ENCODE data around the gene ACBD5.

Gene ACBD5, protein sequence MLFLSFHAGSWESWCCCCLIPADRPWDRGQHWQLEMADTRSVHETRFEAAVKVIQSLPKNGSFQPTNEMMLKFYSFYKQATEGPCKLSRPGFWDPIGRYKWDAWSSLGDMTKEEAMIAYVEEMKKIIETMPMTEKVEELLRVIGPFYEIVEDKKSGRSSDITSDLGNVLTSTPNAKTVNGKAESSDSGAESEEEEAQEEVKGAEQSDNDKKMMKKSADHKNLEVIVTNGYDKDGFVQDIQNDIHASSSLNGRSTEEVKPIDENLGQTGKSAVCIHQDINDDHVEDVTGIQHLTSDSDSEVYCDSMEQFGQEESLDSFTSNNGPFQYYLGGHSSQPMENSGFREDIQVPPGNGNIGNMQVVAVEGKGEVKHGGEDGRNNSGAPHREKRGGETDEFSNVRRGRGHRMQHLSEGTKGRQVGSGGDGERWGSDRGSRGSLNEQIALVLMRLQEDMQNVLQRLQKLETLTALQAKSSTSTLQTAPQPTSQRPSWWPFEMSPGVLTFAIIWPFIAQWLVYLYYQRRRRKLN

DNA sequence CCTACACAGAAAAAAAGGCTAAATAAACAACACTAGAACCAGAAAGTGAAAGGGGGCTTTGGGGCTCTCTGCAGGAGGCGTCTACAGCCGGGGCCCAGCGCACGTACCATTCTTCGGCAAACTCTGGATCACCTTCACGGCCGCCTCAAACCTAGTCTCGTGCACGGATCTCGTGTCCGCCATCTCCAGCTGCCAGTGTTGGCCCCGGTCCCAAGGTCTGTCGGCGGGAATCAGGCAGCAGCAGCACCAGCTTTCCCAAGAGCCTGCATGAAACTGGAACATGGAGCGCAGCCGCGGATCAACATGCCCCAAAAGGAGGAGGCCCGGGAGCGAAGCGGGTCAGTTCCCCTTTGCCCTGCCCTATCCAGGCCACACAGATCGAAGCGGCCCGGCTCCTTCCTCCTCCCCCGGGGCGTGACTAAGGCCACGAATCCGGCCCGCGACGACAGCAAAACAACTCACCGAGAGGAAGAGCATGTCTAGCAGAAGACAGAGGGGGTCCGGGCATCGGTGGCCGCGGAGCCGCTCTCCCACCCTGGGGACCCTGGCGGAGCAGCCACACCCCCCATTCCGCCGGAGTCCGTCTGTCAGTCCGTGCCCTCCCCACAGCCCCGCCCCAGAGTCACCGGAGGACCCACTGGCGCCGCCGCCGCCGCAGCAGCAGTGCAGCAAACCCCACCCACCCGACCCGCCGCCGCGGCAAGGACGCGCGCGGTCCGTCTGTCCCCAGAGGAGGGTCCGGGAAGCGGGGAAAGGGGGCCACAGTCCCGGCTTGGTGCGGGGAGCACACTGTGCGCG is at the start of gene ACBD5:
Gene ACBD5 (minus strand): TSS at position 586 of the 798 bp plus-strand sequence. CDS start 109 bp downstream, at position 477.
- TF ChIP-seq GATA2 (IDR thresholded peaks at IDR 0.05; ENCODE audit: low read depth, low read length) (no peak), GATA3 (IDR thresholded peaks at IDR 0.05; ENCODE audit: low read depth, low read length) (no peak)

DNA sequence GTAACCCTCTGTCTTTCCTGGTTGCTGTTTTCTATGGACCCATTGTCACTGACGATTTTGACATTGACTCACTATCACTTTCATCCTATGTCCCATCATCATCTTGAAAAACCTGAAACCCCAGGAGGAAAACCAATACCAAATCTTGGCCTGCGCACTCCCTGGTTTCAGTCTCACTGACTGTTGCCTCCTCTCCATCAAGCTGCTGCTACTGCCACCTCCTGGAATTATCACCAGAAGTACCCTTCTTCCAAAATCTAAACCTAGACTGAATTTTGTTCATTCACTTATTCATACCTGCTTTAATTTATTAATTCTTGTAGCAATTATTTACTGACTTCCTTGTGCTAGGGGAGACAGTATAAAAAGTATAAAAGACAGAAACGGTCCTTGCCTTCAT is 44.5 kb upstream of the ACBD5 start:
- TF ChIP-seq GATA3 (IDR thresholded peaks at IDR 0.05; ENCODE audit: low read depth, low read length) (no peak), GATA2 (IDR thresholded peaks at IDR 0.05; ENCODE audit: low read depth, low read length) (no peak)

DNA sequence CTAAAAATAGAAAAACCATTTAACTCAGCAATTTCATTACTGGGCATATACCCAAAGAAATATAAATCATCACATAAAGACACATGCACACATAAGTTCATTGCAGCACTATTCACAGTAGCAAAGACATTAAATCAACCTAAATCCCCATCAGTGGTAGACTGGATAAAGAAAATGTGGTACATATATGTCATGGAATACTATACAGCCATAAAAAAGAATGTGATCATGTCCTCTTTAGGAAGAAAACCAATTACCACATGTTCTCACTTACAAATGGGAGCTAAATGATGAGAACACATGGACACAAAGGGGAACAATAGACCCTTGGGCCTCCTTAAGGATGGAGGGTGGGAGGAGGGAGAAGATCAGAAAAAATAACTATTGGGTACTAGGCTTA is 36.0 kb upstream of the ACBD5 start:
- TF ChIP-seq GATA3 (IDR thresholded peaks at IDR 0.05; ENCODE audit: low read depth, low read length) = no peak
- no peak for TF ChIP-seq GATA2 (IDR thresholded peaks at IDR 0.05; ENCODE audit: low read depth, low read length)

DNA sequence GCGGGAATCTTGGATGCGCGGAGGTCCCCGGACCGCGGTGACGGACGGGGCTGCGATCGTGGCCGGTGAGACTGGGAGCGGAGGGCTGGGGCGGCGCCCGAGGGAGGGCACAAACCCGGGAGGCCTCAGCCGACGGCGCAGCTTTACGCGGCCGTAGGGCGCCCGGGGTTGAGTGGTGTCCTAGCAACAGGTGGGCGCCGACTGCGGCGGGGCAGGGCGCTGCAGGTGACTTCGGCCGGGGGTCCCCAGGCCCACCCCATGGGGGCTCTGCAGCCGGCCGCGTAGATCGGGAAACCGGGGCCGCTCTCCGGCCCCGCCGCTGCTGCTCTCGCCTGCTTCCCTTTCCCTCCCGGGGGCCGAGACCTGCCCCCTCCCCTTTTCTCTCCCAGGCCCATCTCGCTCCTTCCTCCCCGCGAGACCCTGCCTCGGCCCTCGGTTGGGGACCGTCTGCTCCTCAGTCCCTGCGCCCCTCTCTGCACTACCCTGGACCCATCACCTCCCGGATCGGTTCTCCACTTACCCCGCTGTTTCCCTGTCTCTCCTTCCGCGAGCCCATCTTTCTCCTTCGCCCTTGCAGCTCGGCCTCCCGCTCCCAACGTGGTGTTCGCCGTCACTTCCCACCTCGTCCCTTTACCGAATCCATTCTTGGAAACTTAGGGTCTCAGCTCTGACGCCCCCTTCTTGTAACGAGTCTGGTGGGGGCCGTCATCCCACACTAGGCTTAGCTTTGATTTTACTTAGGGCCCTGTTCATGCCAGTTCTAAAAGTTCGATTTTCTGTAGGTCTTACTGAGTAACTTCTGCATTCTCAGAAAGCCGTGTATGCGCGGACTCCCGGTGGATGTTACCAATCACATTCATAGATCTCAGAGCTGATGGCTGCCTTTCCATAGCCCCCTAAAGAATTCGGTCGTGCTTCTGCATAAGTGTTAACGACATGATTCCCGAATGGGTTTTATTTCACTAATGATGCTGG is 18.5 kb upstream of the ACBD5 start:
- TF ChIP-seq GATA3 (IDR thresholded peaks at IDR 0.05; ENCODE audit: low read depth, low read length) = no peak
- no peak for TF ChIP-seq GATA2 (IDR thresholded peaks at IDR 0.05; ENCODE audit: low read depth, low read length)

DNA sequence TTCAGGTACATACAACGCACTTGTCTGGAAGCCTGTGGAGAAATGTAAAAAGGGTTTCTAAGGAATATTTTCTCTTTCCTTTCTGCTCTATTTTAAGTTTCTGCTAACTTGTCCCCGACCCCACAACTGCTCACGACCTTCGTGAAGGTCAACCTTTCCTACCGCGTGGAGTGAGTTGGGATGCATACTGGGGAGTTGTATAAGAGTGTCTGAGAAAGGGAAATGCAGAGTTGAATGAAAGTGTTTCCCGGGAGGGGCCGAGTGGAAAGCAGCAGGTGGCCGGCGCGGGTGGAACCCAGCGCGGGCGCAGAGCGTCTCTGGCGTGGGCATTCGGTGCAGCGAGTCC is 17.9 kb upstream of the ACBD5 start:
- TF ChIP-seq GATA2 (IDR thresholded peaks at IDR 0.05; ENCODE audit: low read depth, low read length) (no peak), GATA3 (IDR thresholded peaks at IDR 0.05; ENCODE audit: low read depth, low read length) (no peak)

DNA sequence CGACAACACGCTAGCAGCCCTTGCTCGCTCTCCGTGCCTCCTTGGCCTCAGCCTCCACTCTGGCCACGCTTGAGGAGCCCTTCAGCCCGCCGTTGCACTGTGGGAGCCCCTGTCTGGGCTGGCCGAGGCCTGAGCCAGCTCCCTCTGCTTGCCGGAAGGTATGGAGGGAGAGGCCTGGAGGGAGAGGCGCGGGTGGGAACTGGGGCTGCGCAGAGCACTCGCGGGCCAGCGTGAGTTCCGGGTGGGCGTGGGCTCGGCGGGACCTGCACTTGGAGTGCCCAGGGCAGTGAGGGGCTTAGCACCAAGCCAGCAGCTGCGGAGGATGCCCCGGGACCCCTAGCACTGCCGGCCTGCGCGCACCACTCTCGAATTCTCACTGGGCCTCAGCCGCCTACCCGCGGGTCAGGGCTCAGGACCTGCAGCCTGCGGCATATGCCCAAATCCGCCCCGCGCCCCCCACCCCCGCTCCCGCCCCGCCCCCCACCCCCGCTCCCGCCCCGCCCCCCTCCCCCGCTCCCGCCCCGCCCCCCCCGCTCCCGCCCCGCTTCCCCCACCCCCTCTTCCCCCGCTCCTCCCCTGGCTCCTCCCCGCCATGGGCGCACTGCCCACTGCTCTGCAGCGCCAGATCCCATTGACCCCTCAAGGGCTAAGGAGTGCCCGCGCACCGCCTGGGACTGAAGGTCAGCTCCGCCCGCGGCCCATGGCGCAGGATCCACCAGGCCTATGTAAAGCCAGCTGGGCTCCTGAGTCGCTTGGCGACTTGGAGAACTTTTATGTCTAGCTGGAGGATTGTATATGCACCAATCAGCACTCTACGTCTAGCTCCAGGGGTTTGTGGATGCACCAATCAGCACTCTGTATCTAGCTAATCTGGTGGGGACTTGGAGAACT is 15.9 kb upstream of the ACBD5 start:
- TF ChIP-seq GATA2 (IDR thresholded peaks at IDR 0.05; ENCODE audit: low read depth, low read length) = no peak
- TF ChIP-seq GATA3 (IDR thresholded peaks at IDR 0.05; ENCODE audit: low read depth, low read length) = no peak

DNA sequence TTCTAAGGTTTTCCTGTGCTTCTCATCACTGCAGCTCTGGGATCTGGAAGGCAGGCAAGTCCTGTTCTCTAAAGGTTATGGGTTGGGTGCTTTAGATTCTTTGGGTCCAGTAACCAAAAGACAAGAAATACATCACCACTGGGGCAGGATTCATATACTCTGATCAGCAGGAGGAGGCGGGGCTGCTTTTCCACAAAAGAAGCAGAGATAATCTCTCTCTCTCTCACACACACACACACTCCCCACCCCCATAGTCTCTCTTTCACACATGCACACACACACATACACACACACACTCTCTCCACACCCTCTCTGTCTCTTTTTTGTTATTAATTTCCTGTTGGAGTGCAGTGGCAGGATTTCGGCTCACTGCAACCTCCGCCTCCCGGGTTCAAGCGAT is 13.0 kb upstream of the ACBD5 start:
- TF ChIP-seq GATA2 (IDR thresholded peaks at IDR 0.05; ENCODE audit: low read depth, low read length) (no peak), GATA3 (IDR thresholded peaks at IDR 0.05; ENCODE audit: low read depth, low read length) (no peak)

DNA sequence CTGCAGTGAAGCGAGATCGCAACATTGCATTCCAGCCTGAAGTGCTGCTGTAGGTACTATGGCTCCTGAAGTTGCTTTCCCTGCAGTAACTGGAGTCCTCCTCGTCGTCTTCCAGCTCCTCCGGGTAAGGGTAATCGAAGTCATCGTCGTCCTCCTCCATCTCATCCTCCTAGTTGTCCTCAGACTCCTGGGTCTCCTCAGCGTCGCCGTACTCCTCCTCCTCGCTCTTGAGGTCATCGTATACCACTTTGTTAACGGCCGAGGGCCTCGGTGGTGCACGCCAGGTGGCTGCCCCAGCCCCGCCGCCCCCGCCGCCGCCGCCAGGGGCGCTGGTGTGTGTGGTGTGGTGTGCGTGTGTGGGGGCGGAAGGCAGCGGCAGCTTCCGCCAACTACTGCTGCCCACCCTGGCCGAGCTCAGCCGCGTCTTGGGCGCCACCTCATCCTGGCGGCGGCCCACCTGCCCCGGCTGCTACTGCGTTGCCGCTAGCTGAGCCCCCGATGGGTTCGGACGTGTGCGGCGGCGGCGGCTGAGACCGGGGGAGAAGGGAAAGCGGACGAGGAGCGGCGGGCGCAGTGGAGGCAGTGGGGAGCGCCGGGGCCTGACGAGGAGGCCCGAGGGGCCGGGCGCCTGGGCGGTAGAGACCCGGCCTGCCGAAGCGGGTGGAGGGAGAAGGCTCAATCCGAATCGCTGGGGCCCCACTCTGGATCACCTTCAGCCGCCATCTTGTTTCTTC is 11.8 kb upstream of the ACBD5 start:
- TF ChIP-seq GATA2 (IDR thresholded peaks at IDR 0.05; ENCODE audit: low read depth, low read length) (no peak), GATA3 (IDR thresholded peaks at IDR 0.05; ENCODE audit: low read depth, low read length) (no peak)

DNA sequence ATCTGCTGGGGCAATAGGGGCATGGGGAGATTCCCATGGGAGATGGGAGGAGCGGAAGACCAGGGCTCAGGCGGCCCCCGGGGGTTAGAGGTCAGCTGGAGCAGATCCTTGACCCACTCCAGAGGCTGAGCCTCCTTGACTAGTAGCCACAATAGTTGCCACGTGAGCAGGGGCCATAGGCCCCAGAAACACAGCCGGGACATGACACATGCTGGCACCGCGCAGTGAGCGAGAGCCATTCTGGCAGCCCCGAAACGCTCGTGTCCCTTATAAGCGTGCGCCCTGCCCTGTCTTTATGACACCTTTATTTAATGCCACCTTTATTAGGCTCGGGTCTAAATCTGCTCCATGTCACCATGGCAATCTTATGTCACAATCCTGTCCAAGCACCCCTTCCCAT is 11.0 kb upstream of the ACBD5 start:
- no peak for TF ChIP-seq GATA3 (IDR thresholded peaks at IDR 0.05; ENCODE audit: low read depth, low read length)
- TF ChIP-seq GATA2 (IDR thresholded peaks at IDR 0.05; ENCODE audit: low read depth, low read length) = no peak

DNA sequence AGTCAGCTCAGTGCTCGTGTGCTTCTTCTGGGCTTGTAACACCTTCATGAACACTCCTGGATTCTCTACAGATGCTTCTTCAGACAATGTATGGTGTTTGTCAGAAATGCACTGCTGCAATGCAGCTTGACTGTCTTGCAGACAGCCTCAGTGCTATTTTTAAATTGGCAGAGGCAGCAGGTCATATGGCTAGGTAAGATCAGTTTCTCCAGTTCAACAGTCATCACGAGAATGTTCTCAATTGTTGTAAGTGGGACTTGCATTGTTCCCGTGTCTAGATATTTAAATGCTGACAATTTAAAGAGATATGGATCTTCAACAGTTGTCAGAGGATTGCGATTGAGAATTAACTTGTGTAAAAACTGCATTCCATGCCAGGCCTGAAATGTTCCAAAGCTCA is 7.6 kb upstream of the ACBD5 start:
- TF ChIP-seq GATA3 (IDR thresholded peaks at IDR 0.05; ENCODE audit: low read depth, low read length) (no peak), GATA2 (IDR thresholded peaks at IDR 0.05; ENCODE audit: low read depth, low read length) (no peak)

DNA sequence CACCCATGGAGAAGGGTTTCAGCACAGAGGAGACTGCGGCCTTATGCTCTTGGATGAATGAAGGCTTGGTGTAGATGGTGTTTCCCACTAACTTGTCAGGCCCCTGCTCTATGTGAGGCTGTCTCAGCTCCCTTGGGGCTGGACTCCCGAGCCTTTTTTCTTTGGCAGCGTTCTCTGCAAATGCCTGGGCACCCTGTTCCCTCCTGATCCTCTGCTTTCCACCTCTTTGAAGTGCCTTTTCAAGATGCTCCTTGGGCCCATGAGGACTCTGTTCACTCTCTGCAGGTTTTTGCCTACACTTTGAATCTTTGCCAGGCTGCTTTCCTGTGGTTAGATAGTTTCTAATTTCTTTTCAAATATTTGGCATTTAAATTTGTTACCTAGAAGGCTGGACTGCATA is 6.8 kb upstream of the ACBD5 start:
- no peak for TF ChIP-seq GATA3 (IDR thresholded peaks at IDR 0.05; ENCODE audit: low read depth, low read length)
- TF ChIP-seq GATA2 (IDR thresholded peaks at IDR 0.05; ENCODE audit: low read depth, low read length) = no peak

DNA sequence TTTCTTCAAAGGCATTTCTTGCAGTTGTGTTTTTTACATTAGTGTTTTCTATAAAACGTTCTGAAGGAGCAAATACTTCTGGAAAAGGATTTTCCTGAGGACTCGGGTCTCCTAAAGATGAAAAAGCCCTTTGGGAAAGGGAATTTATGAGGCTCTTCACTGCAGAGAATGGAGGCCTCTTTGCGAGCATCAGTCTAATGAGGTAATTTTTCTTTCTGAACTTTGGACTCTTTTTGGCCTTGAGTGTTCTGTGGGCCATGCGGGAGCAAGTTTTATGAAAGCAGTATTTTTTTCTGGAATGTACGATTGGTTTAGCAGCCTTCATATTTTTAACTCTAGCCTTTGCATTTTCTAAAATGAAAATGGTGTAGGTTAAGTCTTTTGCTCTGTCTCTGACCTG is 6.4 kb upstream of the ACBD5 start:
- no peak for TF ChIP-seq GATA2 (IDR thresholded peaks at IDR 0.05; ENCODE audit: low read depth, low read length)
- TF ChIP-seq GATA3 (IDR thresholded peaks at IDR 0.05; ENCODE audit: low read depth, low read length) = no peak

Measured in SH-SY5Y (cell line).